Medulla oblongata (tissue), 1 donor: Measurements from ENCODE around the gene HSPA12B.

Source experiments
- DNase-seq: peaks from one replicate; pipeline ENCODE4 v3.0.0-alpha.2; 2015; ENCODE audit errors: extremely low spot score

HSPA12B gene

GRCh38 chr20:3749087-3749688 lies 16.7 kb downstream of the HSPA12B start:
- no peak for DNase-seq

- DNase-seq = no peak
Measured at GRCh38 chr20:3749689-3750531, 17.4 kb downstream of the HSPA12B start.

DNA sequence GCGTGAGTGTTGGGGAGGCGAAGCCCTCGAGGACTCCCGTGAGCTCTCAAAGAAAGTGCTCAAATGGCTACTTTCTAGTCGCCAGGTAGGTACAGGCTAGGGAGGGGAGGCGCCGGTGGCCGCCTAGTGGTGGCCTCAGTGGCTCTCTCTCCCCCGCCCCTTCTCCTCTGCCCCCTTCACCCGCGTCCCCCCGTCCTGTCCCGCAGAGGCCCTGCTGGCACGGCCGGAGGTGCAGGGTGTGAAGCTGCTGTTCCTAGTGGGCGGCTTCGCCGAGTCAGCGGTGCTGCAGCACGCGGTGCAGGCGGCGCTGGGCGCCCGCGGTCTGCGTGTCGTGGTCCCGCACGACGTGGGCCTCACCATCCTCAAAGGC lies 18.8 kb downstream of the HSPA12B start:
- DNase-seq = no peak

- DNase-seq = peak; percentile 45
Measured at GRCh38 chr20:3751675-3752385, 19.3 kb downstream of the HSPA12B start.

- no peak for DNase-seq
Measured at GRCh38 chr20:3752386-3752759, 19.9 kb downstream of the HSPA12B start.

GRCh38 chr20:3753098-3753497 lies 20.6 kb downstream of the HSPA12B start:
- peak; percentile 78 for DNase-seq

GRCh38 chr20:3753501-3754275 lies 21.2 kb downstream of the HSPA12B start:
- DNase-seq = no peak

DNA sequence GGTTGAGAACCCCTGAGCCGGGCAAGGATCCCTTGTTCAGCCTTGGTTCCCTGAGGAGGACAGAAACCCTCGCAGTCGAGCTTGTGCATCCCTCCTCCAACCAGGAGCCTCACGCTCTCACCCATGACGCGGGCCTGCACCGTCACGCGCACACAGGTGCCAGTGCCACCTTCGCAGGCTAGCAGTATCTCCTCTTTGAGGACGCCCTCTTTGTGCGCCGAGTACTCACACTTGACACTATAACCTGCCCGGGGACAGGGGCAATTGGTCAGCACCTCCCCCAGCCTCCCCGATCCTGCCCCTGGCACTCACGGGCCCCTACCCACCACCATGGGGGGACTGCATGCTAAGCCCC lies 21.8 kb downstream of the HSPA12B start:
- DNase-seq = no peak

GRCh38 chr20:3755269-3755668 lies 22.8 kb downstream of the HSPA12B start:
- DNase-seq = no peak

DNA sequence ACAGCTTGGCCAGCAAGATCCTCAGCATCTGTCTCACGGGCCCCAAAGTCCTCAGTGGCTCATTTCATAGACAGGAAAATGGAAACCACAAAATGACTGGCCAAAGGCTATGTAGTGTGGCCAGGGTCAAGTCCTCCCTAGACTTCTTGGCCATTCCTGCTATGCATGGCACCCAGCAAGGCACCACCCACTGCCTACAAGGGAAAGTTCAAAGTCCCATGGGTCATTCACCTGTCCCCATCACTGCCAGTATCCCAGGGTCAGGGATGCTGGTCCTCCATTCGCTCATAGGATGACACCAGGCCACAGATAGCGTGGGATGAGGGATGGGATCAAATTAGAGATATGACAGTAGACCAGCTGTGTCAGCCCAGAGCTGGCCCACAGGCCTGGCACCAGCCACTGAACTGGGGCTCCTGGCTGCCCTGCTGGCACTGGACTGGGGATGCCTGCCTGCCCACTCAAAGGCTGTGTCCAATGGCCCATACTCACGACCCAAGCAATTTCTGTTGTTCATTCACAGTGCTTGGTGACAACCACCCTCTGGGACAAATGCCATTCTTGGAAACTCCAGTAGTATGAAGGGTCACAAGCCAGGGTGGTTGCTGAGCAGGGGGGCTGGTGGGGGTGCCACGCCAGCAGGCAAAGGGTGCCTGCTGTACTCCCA lies 23.5 kb downstream of the HSPA12B start:
- peak; percentile 85 for DNase-seq

DNA sequence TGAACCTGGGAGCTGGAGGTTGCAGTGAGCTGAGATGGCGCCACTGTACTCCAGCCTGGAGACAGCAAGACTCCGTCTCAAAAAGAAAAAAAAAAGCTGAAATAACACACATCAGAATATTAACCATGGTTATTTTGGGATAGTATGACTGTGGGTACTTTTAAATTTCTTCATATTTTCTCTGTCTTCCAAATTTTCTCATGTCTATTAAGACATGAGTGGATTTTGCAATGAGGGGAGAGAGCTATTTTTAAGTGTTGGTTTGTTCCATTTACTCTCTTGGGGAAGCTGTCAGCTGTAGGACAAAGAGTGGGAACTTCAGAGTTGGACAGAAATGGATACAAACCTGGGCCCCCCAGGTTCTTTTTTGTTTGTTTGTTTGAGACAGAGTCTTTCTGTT lies 24.8 kb downstream of the HSPA12B start:
- DNase-seq = no peak

GRCh38 chr20:3758566-3758965 lies 26.1 kb downstream of the HSPA12B start:
- no peak for DNase-seq

DNA sequence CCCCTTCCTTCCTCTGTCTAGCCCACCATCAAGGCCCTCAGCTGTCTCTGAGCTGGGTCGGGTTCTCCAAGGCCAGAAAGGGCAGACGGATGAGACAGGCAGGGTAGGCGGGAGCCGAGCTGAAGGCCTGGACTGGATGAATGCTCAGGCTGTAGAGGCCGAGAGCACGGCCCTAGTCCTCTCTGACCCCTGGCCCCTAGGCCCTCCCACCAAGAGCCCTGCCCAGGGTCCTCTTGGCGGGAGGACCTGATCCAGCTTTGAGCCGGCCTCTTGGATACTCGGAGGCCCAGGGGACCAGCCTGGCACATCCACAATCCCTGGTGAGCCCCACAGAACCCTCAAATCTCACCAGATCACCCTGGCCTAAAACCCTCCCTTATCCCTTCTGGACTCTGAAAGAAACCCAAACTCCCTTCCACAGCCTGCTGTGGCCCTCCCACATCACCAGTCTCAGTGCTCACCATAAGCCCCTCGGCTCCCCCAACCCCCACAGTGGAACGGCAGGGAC lies 26.9 kb downstream of the HSPA12B start:
- DNase-seq = no peak

DNA sequence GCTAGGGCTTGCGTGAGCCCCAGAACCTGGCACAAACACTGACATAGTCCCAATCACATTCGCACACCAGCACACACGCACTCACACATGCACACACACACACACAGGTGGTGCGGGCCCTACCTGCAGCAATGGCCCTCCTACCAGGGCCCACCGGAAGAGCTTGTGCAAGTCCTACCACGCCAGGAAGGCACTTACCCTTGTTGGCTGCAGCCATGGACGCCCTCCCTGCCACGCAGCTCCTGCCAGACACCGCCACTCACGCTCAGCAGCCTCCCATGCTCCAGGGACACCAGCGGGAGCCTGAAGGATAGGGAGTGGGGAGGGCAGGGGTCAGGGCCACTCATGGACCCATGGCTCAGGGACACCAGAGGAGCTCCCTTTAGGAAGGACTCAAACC lies 27.4 kb downstream of the HSPA12B start:
- no peak for DNase-seq

DNA sequence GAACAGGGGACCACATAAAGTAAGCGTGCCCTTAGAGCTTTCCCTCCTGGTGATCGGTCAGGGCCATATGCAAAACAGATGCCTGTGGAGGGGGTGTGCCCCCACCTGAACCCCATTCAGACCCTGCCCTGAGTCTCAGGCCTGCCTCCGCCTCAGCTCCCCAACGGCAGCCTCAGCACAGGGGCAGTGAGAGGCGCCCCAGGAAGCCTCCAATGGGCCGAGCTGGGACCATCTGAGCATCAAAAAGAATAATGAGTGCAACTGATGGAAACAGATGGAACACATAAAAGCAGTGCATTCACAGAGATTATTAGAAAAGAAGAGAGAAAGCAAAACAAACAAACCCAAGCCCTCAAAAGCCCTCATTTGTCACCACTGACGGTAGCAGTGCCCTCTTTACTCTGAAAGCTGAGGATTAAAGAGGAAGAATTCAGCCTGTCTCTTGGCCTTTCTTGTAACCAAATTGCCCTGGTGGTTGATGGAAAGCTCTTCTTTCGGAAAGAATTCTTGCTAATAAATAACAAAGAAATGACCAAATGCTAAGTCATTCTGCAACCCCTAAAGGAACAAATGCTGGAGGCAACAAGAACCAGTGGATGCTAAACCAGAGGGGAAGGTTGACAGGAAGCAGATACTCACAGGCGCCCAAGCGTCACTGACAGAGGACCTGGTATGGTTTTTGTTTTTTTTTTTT lies 28.3 kb downstream of the HSPA12B start:
- no peak for DNase-seq

- no peak for DNase-seq
Measured at GRCh38 chr20:3763671-3764601, 31.5 kb downstream of the HSPA12B start.

GRCh38 chr20:3764659-3765058 lies 32.2 kb downstream of the HSPA12B start:
- no peak for DNase-seq

- no peak for DNase-seq
Measured at GRCh38 chr20:3765171-3765882, 32.8 kb downstream of the HSPA12B start.
